Measurements from ENCODE around the gene NTRK1.

Gene NTRK1

GRCh38 chr1:156898161-156898566 lies 37.5 kb downstream of the NTRK1 start:
- TF ChIP-seq CTCF (IDR thresholded peaks at IDR 0.05; ENCODE audit: insufficient read depth, low read length) = no peak
- no peak for TF ChIP-seq REST (IDR thresholded peaks at IDR 0.05; ENCODE audit: insufficient replicate concordance, low read depth)
- no peak for TF ChIP-seq GABPA (IDR thresholded peaks at IDR 0.05; ENCODE audit: low read depth)
- no peak for TF ChIP-seq POLR2AphosphoS5 (IDR thresholded peaks at IDR 0.05; ENCODE audit: low read depth)
- peak; percentile 57; the same call in 1 of the 2 replicates for TF ChIP-seq SPI1 (IDR thresholded peaks at IDR 0.05; ENCODE audit: borderline replicate concordance, low read depth)
- DNase-seq (ENCODE audit: low read depth in 1 of 2, low spot score in 1 of 2) = peak in 1 of 2 experiments; percentile 61
- Histone ChIP-seq H3K27ac (replicated peaks) (no peak overlapping the region), H3K4me3 (replicated peaks; ENCODE audit: insufficient read depth, low read length) (no peak overlapping the region), H3K27me3 (ENCODE audit: insufficient read depth, poor library complexity, severe bottlenecking) (peaks cover 20% of the 10 kb centered on the region)

- TF ChIP-seq GABPA (IDR thresholded peaks at IDR 0.05; ENCODE audit: low read depth) (no peak), REST (IDR thresholded peaks at IDR 0.05; ENCODE audit: insufficient replicate concordance, low read depth) (no peak), POLR2AphosphoS5 (IDR thresholded peaks at IDR 0.05; ENCODE audit: low read depth) (no peak), SPI1 (IDR thresholded peaks at IDR 0.05; ENCODE audit: borderline replicate concordance, low read depth) (no peak), CTCF (IDR thresholded peaks at IDR 0.05; ENCODE audit: insufficient read depth, low read length) (no peak)
- no peak for DNase-seq (ENCODE audit: low read depth in 1 of 2, low spot score in 1 of 2)
- Histone ChIP-seq H3K4me3 (replicated peaks; ENCODE audit: insufficient read depth, low read length) (no peak overlapping the region), H3K27ac (replicated peaks) (no peak overlapping the region), H3K27me3 (ENCODE audit: insufficient read depth, poor library complexity, severe bottlenecking) (peaks cover 13% of the 10 kb centered on the region)
Measured at GRCh38 chr1:156898971-156899664, 38.5 kb downstream of the NTRK1 start.

GRCh38 chr1:156899956-156900718 lies 39.5 kb downstream of the NTRK1 start:
- DNase-seq (ENCODE audit: low read depth in 1 of 2, low spot score in 1 of 2) = no peak
- Histone ChIP-seq H3K27me3 (ENCODE audit: insufficient read depth, poor library complexity, severe bottlenecking) (peaks cover 6% of the 10 kb centered on the region), H3K4me3 (replicated peaks; ENCODE audit: insufficient read depth, low read length) (no peak overlapping the region), H3K27ac (replicated peaks) (no peak overlapping the region)
- TF ChIP-seq CTCF (IDR thresholded peaks at IDR 0.05; ENCODE audit: insufficient read depth, low read length) = no peak
- TF ChIP-seq GABPA (IDR thresholded peaks at IDR 0.05; ENCODE audit: low read depth) = no peak
- TF ChIP-seq REST (IDR thresholded peaks at IDR 0.05; ENCODE audit: insufficient replicate concordance, low read depth) = no peak
- no peak for TF ChIP-seq SPI1 (IDR thresholded peaks at IDR 0.05; ENCODE audit: borderline replicate concordance, low read depth)
- no peak for TF ChIP-seq POLR2AphosphoS5 (IDR thresholded peaks at IDR 0.05; ENCODE audit: low read depth)
